CD4-positive, alpha-beta memory T cell (primary cell): Measurements from ENCODE around the gene MEGF6. TPM values are rescaled to one million over a fixed set of nuclear protein-coding genes. Genes with fewer than 3 reads are reported as not detected.

ENCODE experiments used
- CTCF ChIA-PET: fragments of 350-600 bp; sonication (Branson Sonifier 250); formaldehyde crosslinking; loops from one replicate; lab custom pipeline; 2021; ENCODE audit warnings: inconsistent platforms; ENCODE audit not compliant: partially characterized antibody; lab: Charles Lee
- POLR2A ChIA-PET: fragments of 350-600 bp; sonication (Branson Sonifier 250); formaldehyde crosslinking; loops from one replicate; lab custom pipeline; 2021; ENCODE audit not compliant: partially characterized antibody; lab: Charles Lee
- DNase-seq, 5 donors: peaks; one replicate each; pipeline versions ENCODE4 v3.0.0 to v3.0.0-alpha.2; 2020 to 2022; ENCODE audit warnings: mixed read lengths in 1 of 5
- H3K27ac ChIP-seq: one replicate; pipeline ENCODE4 v1.7.0; 2013; ENCODE audit warnings: low read depth, low read length
- H3K27me3 ChIP-seq: 2 replicates; pipeline ENCODE4 v1.7.0; 2013; ENCODE audit warnings: mild to moderate bottlenecking, low read length, moderate library complexity; ENCODE audit not compliant: insufficient read depth
- H3K36me3 ChIP-seq: 2 replicates; pipeline ENCODE4 v1.7.0; 2013; ENCODE audit warnings: mild to moderate bottlenecking, low read length, moderate library complexity; ENCODE audit not compliant: insufficient read depth
- H3K4me1 ChIP-seq: 2 replicates; pipeline ENCODE4 v1.7.0; 2013; ENCODE audit warnings: mild to moderate bottlenecking, low read length, moderate library complexity; ENCODE audit not compliant: insufficient read depth
- H3K4me3 ChIP-seq, 2 donors: one replicate each; pipeline ENCODE4 v1.7.0; 2013; ENCODE audit warnings: low read length in 2 of 2, mild to moderate bottlenecking in 1 of 2
- H3K9me3 ChIP-seq, 2 donors: one replicate each; pipeline ENCODE4 v1.7.0; 2013; ENCODE audit warnings: low read length in 2 of 2, control low read depth in 1 of 2; ENCODE audit not compliant: control insufficient read depth in 1 of 2
- H3K27ac Mint-ChIP-seq, 7 donors: one replicate each; pipeline ENCODE4 v1.8.0; 2020 to 2021; ENCODE audit warnings: mixed read lengths in 7 of 7, mild to moderate bottlenecking in 6 of 7, inconsistent platforms in 3 of 7, moderate library complexity in 3 of 7
- H3K27me3 Mint-ChIP-seq, 2 donors: one replicate each; pipeline ENCODE4 v1.8.0; 2020 to 2021; ENCODE audit warnings: mixed read lengths in 2 of 2
- H3K36me3 Mint-ChIP-seq, 2 donors: one replicate each; pipeline ENCODE4 v1.8.0; 2020 to 2021; ENCODE audit warnings: mixed read lengths in 2 of 2, inconsistent platforms in 1 of 2, mild to moderate bottlenecking in 1 of 2
- H3K4me1 Mint-ChIP-seq, 4 donors: one replicate each; pipeline ENCODE4 v1.8.0; 2020 to 2021; ENCODE audit warnings: mixed read lengths in 4 of 4, mild to moderate bottlenecking in 1 of 4
- H3K4me3 Mint-ChIP-seq, 8 donors: one replicate each; pipeline ENCODE4 v1.8.0; 2020 to 2021; ENCODE audit warnings: mixed read lengths in 8 of 8, mild to moderate bottlenecking in 7 of 8, moderate library complexity in 6 of 8, inconsistent platforms in 3 of 8
- H3K9me3 Mint-ChIP-seq, 8 donors: one replicate each; pipeline ENCODE4 v1.8.0; 2020 to 2021; ENCODE audit warnings: mixed read lengths in 8 of 8, mild to moderate bottlenecking in 5 of 8, inconsistent platforms in 3 of 8, moderate library complexity in 1 of 8
- intact Hi-C: fragments of 100-400 bp; cut with micrococcal nuclease; formaldehyde crosslinking; loops from one replicate; pipeline ENCODE4 v1.15.1; 2023
- polyA plus RNA-seq, 2 donors: library from polyadenylated mRNA; unstranded; fragments of 300-500 nt; fragmentation: Illumina TruSeq; gene quantifications; one replicate each; pipeline ENCODE4 v1.2.3, GENCODE V29; 2021
- total RNA-seq, 2 experiments: library from RNA; stranded (reverse); gene quantifications; one replicate each; pipeline ENCODE4 v1.2.3, GENCODE V29; 2021

MEGF6 gene
- total and polyA plus RNA-seq, 4 experiments from 2014 or later = 2.4 to 168 (median 87.0) TPM

DNA sequence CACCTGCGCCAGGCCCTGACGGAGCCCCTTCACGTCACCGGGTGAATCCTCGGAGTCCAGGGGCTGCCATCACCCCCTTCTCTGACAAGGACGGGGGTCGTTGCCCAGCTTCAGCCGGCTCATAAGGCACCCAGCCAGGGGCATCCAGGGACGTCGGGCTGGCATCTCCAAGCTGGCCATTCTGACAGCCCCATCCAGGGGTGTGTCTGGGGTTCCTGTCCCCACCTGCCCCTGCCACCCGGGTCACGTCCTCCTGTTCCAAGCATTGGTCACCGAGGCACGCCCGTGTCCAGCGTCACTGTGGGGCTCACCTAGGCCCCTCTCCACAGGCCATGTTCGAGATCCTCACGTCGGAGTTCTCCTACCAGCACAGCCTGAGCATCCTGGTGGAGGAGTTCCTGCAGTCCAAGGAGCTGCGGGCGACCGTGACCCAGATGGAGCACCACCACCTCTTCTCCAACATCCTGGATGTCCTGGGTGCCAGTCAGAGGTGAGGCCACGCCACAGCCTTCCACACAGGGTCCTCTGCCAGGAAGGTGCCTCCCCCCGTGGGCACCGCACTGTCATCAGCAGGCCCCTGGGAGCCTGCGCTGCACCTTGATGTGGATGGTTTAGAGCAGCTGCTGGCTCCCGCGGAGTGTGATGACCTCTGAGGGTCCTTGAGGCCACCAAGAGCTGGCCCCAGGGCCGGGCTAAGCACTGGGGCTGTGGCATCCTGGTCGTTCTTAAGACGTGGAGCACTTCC lies 142.0 kb downstream of the MEGF6 start:
- intact Hi-C loops = no loop called here
- H3K4me3 Mint-ChIP-seq = no peak overlapping the region
- no peak overlapping the region for H3K27ac Mint-ChIP-seq
- no peaks in the 10 kb centered on the region for H3K4me1 Mint-ChIP-seq
- ChIA-PET CTCF (no interaction called here), POLR2A (no interaction called here)
- peaks cover 0 to 5% of the 10 kb centered on the region in 2 donors for H3K27me3 Mint-ChIP-seq
- peaks cover 0 to 2% (median 0%) of the 10 kb centered on the region in 8 donors for H3K9me3 Mint-ChIP-seq
- Histone ChIP-seq H3K27ac (no peak overlapping the region), H3K4me3 (no peak overlapping the region), H3K27me3 (no peaks in the 10 kb centered on the region), H3K36me3 (no peaks in the 10 kb centered on the region), H3K4me1 (no peaks in the 10 kb centered on the region), H3K9me3 (no peaks in the 10 kb centered on the region)
- DNase-seq = no peak
- H3K36me3 Mint-ChIP-seq = no peaks in the 10 kb centered on the region

DNA sequence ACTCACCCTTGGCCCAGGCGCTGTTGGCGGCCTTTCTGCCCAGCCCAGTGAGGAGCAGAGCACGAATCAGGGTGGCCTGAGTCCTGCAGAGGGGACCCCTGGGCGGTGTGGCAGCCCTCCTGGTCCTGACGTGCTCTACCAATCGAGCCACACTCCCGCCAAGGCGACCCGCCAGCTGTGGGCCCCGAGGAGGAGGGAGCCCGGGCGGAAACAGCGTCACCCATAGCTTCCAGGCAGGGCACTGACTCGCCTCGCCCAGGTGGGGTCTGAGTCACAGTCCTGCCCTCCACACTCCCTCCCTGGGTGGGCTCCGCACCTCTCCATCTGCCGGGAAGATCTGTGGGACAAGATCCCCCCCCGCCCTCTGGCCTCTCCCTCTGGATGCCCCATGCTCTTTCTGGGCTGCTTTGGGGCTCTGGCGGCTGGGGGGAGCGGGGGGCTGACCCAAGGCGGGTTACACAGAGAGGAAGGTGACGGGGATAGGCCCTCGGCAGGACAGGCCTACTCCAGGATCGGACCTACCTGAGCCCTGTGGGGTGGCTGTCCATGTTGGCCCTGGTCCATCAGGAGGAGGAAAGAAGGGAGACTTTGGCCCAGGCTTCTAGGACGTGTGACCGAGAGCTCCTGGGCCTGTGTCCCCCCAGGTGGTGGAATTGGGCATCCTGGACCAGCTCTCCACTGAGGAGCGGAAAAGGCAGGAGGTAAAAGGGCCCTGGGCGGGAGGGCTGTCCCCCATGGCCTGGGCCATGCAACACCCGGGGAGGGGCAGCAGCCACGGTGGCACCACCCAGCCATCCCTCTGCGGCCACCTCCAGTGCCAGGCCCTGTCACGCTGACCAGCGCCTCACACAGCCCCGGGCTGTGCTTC lies 142.8 kb downstream of the MEGF6 start:
- Histone ChIP-seq H3K9me3 (no peaks in the 10 kb centered on the region), H3K4me1 (no peaks in the 10 kb centered on the region), H3K36me3 (no peaks in the 10 kb centered on the region), H3K4me3 (no peak overlapping the region), H3K27me3 (no peaks in the 10 kb centered on the region), H3K27ac (no peak overlapping the region)
- intact Hi-C loops = no loop called here
- ChIA-PET POLR2A (no interaction called here), CTCF (no interaction called here)
- H3K36me3 Mint-ChIP-seq = no peaks in the 10 kb centered on the region
- no peak overlapping the region for H3K27ac Mint-ChIP-seq
- peaks cover 0 to 5% of the 10 kb centered on the region in 2 donors for H3K27me3 Mint-ChIP-seq
- H3K4me1 Mint-ChIP-seq = no peaks in the 10 kb centered on the region
- H3K9me3 Mint-ChIP-seq = peaks cover 0 to 2% (median 0%) of the 10 kb centered on the region in 8 donors
- no peak for DNase-seq
- no peak overlapping the region for H3K4me3 Mint-ChIP-seq

DNA sequence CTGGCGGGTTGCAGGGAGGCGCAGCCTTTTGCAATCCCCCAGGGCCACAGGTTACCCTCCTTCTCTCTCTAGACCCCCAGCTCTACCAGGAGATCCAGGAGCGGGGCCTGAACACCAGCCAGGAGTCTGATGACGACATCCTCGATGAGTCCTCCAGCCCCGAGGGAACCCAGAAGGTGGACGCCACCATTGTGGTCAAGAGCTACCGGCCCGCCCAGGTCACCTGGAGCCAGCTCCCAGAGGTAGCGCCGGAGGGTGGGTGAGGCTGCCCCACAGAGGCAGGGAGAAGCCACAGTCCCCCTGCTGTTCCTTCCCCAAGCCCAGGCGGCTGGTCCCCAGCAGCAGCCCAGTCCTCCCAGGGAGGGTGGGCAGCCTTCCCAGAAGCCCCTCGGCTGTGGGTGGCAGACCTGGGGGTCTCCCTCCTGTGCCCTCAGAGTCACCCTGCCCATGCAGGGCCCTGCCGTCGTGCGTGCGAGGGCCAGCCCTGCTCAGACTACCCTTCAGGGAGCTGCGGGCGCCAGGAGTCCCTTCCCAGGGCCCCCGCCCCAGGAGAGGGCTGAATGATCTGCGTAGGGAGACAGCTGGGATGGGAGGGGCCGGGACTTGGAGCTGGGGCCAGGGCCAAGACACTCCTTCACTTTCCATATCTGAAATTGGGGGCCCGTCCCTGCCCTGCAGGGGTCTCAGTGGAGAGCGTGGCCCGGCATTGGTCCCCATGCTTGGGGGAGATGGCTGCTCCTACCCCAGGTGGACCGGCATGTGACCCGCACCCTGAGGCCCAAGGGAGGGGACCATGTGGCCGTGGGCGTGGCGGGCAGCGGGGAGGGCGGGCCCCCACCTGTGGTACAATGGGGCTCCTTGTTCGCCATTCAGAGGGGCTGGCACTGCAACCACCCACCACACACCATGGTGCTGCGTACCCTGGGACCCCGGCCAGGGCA lies 143.9 kb downstream of the MEGF6 start:
- no peaks in the 10 kb centered on the region for H3K36me3 Mint-ChIP-seq
- no peaks in the 10 kb centered on the region for H3K4me1 Mint-ChIP-seq
- CTCF ChIA-PET = interaction anchor here (1.6 kb wide), 1 partner anchor 14 kb away, joined by 5 read pairs; no protein-coding TSS in a partner anchor
- H3K27me3 Mint-ChIP-seq = peaks cover 0 to 5% of the 10 kb centered on the region in 2 donors
- Histone ChIP-seq H3K27ac (no peak overlapping the region), H3K36me3 (no peaks in the 10 kb centered on the region), H3K9me3 (no peaks in the 10 kb centered on the region), H3K4me1 (no peaks in the 10 kb centered on the region), H3K4me3 (no peak overlapping the region), H3K27me3 (no peaks in the 10 kb centered on the region)
- H3K4me3 Mint-ChIP-seq = no peak overlapping the region
- intact Hi-C loops = no loop called here
- H3K9me3 Mint-ChIP-seq = peaks cover 0 to 2% (median 0%) of the 10 kb centered on the region in 8 donors
- no peak overlapping the region for H3K27ac Mint-ChIP-seq
- POLR2A ChIA-PET = no interaction called here
- no peak for DNase-seq

DNA sequence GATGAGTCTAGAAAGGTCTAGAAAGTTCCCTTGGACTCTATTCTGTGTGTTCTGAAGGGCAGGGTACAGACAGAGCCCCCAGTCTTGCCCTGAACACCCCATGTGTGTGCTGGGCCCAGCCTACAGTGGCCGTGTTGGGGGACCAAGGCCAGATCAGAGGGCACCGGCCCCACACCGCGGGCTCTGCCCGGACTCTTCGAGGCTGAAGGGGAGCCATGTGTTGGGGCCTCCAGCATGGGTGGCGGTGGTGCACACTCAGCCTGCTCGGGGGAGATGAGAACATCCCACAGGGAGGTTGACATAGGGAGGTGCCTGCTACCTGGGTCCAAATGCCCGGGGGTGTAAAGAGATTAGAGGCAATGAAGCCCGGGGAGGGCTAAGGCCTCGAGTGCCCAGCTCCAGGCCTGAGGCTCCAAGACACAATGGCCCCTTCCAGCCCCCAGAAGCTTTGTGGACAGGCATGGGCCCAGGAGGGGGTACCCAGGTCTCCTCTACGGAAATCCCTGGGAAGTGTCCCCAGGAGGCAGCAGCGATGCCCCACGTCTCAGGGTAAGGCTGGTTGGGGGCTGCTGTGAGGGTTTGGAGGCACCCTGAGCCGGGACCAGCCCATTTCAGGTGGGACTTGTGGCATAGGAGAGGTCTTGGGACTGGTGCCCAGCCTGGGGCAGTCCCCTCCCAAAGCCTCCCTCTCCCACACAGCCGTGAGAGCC lies 144.8 kb downstream of the MEGF6 start:
- ChIA-PET POLR2A (no interaction called here), CTCF (interaction anchor here (1.6 kb wide), 1 partner anchor 13 kb away, joined by 5 read pairs; no protein-coding TSS in a partner anchor)
- no peaks in the 10 kb centered on the region for H3K36me3 Mint-ChIP-seq
- H3K36me3 ChIP-seq = no peaks in the 10 kb centered on the region
- no peak overlapping the region for H3K27ac Mint-ChIP-seq
- H3K4me1 ChIP-seq = no peaks in the 10 kb centered on the region
- no peaks in the 10 kb centered on the region for H3K4me1 Mint-ChIP-seq
- H3K4me3 ChIP-seq = no peak overlapping the region
- H3K27me3 ChIP-seq = no peaks in the 10 kb centered on the region
- H3K9me3 ChIP-seq = no peaks in the 10 kb centered on the region
- no peak overlapping the region for H3K27ac ChIP-seq
- no peak overlapping the region for H3K4me3 Mint-ChIP-seq
- peaks cover 0 to 5% of the 10 kb centered on the region in 2 donors for H3K27me3 Mint-ChIP-seq
- intact Hi-C loops = no loop called here
- no peak for DNase-seq
- H3K9me3 Mint-ChIP-seq = peaks cover 0 to 2% (median 0%) of the 10 kb centered on the region in 8 donors

DNA sequence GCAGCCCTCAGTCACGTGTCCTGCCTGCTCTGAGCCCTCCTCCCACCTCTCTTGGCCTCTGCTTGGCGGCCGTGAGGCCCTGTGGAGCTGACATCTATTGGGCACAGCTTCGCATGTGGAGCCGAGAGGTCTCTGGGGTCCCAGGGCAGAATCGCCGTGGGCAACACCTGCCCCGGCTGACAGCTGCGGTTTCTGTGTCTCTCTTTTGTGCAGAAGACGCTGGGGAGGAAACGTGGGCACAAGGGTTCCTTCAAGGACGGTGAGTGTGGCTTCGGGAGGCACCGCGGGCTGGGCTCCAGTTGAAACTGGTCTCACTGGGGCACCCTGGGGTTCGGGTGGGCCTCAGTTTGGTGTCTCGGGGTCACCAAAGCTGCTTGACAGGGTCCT lies 145.4 kb downstream of the MEGF6 start:
- Mint-ChIP-seq H3K9me3 (peaks cover 0 to 2% (median 0%) of the 10 kb centered on the region in 8 donors), H3K4me1 (no peaks in the 10 kb centered on the region), H3K27me3 (peaks cover 0 to 5% of the 10 kb centered on the region in 2 donors), H3K4me3 (no peak overlapping the region), H3K36me3 (no peaks in the 10 kb centered on the region), H3K27ac (no peak overlapping the region)
- CTCF ChIA-PET = interaction anchor here (1.6 kb wide), 1 partner anchor 13 kb away, joined by 5 read pairs; no protein-coding TSS in a partner anchor
- POLR2A ChIA-PET = no interaction called here
- no peaks in the 10 kb centered on the region for H3K27me3 ChIP-seq
- no peaks in the 10 kb centered on the region for H3K4me1 ChIP-seq
- no peaks in the 10 kb centered on the region for H3K9me3 ChIP-seq
- H3K27ac ChIP-seq = no peak overlapping the region
- no peak overlapping the region for H3K4me3 ChIP-seq
- no peaks in the 10 kb centered on the region for H3K36me3 ChIP-seq
- intact Hi-C loops = no loop called here
- no peak for DNase-seq

DNA sequence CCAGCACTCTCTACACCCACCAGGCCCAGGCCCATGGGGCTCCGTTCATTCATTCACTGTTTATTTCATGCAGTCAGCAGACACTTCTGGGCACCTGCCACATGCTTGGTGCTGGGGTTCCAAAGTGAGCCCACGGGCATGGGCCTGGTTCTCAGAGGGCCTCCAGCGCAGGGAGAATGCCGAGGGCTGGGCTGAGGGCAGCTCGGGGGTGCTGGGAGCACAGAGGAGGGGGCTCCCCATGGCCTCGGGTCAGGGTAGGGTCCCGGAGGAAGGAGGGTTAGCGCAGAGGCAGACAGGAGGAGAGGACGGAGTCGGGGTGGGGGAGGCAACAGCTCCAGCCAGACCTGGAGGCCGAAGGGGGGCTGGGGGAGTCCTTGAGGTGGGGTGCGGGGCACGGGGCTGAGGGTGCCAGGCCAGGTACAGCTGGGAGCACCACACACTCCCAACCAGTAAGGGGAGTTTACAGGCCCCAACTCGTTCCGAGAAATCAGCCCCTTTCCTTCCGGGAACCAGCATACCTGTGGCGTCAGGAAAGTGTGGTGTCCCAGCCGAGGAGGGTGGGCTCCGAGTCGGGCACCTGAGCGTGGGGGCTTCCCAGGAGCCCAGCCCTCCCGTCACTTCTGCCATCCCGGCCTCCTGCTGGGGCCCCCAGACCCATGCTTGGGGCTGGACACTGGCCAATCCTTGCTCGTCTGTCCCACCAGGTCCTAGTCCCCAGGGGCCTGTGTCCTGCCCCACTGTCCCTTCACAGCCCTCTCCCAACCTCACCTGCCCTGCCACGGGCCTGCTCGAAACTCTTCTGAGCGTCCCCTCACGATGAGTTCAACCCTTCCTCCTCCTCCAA lies 146.0 kb downstream of the MEGF6 start:
- H3K9me3 Mint-ChIP-seq = no peaks in the 10 kb centered on the region
- Histone ChIP-seq H3K9me3 (no peaks in the 10 kb centered on the region), H3K27me3 (no peaks in the 10 kb centered on the region), H3K36me3 (no peaks in the 10 kb centered on the region), H3K27ac (no peak overlapping the region), H3K4me1 (no peaks in the 10 kb centered on the region), H3K4me3 (no peak overlapping the region)
- intact Hi-C loops = no loop called here
- H3K36me3 Mint-ChIP-seq = no peaks in the 10 kb centered on the region
- no peaks in the 10 kb centered on the region for H3K4me1 Mint-ChIP-seq
- DNase-seq = no peak
- no peak overlapping the region for H3K27ac Mint-ChIP-seq
- ChIA-PET CTCF (interaction anchor here (1.6 to 1.9 kb wide), 2 partner anchors 12 kb away, joined by 5 to 6 read pairs; no protein-coding TSS in a partner anchor), POLR2A (no interaction called here)
- H3K27me3 Mint-ChIP-seq = peaks cover 0 to under 1% of the 10 kb centered on the region in 2 donors
- H3K4me3 Mint-ChIP-seq = no peak overlapping the region
